Effector memory CD8-positive, alpha-beta T cell (primary cell): ENCODE results near the gene THTPA.
A peak's percentile ranks its signal among the peaks of the same experiment; 100 is the strongest.
"Not testable (repeated sequence)": the region's sequence is repeated elsewhere in the genome, so short reads cannot be mapped to it uniquely, and the experiment has no call there.

ENCODE experiments used
- ATAC-seq: fragments of 150-1000 bp; cut with Tn5 transposase; replicated peaks from 2 replicates; pipeline ENCODE4 v1.10.0; 2021; ENCODE audit warnings: mild to moderate bottlenecking, moderate library complexity
- DNase-seq, 3 experiments: peaks; one replicate each; pipeline ENCODE4 v3.0.0; 2021
- H3K27ac Mint-ChIP-seq, 2 donors: one replicate each; pipeline ENCODE4 v1.8.0; 2022; ENCODE audit warnings: mild to moderate bottlenecking in 2 of 2, mixed read lengths in 2 of 2, moderate library complexity in 2 of 2
- H3K27me3 Mint-ChIP-seq, 2 donors: one replicate each; pipeline ENCODE4 v1.8.0; 2022; ENCODE audit warnings: mixed read lengths in 2 of 2
- H3K36me3 Mint-ChIP-seq: one replicate; pipeline ENCODE4 v1.8.0; 2022; ENCODE audit warnings: mild to moderate bottlenecking, moderate library complexity, mixed read lengths; ENCODE audit not compliant: insufficient read depth
- H3K4me1 Mint-ChIP-seq, 2 donors: one replicate each; pipeline ENCODE4 v1.8.0; 2022; ENCODE audit warnings: low read depth in 2 of 2, mixed read lengths in 2 of 2
- H3K4me3 Mint-ChIP-seq, 2 donors: one replicate each; pipeline ENCODE4 v1.8.0; 2022; ENCODE audit warnings: mild to moderate bottlenecking in 2 of 2, mixed read lengths in 2 of 2, moderate library complexity in 2 of 2
- H3K9me3 Mint-ChIP-seq, 2 donors: one replicate each; pipeline ENCODE4 v1.8.0; 2022; ENCODE audit warnings: mixed read lengths in 2 of 2

Gene THTPA

DNA sequence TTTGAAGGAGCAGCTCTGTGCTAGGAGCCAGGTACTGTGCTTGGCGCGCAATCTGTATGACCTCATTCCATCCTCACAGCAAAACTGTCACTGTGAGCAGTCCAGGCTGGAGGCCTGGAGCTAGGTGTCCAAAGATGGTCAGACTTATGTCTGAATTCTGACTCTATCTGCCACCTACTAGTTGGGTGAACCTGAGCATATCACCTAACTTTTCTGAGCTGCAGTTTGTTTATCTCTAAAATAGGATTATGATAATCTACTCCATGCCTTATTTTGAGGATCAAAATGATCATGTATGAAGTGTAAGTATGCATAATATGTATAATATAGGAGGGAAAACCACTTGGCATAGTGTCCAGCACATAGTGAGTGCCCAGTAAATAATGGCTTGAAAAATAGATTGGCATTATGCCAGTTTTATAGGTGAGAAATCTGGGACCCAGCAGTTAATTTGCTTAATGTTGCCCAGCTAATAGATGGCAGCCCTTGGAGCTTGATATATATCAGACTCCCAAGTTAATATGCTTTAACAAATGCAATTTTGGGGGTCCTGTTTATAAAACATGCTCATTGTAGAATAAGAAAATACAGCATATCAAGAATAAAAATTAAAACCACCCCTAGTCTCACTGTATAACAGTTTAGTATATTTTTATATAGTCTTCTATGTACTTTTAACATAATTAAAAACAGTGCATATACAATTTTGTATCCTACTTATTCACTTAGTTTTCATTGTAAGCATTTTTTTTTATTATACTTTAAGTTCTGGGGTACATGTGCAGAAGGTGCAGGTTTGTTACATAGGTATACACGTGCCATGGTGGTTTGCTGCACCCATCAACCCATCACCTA lies 27.1 kb downstream of the THTPA start:
- Mint-ChIP-seq H3K27me3 (peaks cover 29 to 69% of the 10 kb centered on the region in 2 donors), H3K36me3 (no peaks in the 10 kb centered on the region), H3K4me1 (peaks cover 4 to 8% of the 10 kb centered on the region in 2 donors), H3K4me3 (no peak overlapping the region), H3K27ac (no peak overlapping the region), H3K9me3 (no peaks in the 10 kb centered on the region)
- ATAC-seq, result no peak
- no peak for DNase-seq

DNA sequence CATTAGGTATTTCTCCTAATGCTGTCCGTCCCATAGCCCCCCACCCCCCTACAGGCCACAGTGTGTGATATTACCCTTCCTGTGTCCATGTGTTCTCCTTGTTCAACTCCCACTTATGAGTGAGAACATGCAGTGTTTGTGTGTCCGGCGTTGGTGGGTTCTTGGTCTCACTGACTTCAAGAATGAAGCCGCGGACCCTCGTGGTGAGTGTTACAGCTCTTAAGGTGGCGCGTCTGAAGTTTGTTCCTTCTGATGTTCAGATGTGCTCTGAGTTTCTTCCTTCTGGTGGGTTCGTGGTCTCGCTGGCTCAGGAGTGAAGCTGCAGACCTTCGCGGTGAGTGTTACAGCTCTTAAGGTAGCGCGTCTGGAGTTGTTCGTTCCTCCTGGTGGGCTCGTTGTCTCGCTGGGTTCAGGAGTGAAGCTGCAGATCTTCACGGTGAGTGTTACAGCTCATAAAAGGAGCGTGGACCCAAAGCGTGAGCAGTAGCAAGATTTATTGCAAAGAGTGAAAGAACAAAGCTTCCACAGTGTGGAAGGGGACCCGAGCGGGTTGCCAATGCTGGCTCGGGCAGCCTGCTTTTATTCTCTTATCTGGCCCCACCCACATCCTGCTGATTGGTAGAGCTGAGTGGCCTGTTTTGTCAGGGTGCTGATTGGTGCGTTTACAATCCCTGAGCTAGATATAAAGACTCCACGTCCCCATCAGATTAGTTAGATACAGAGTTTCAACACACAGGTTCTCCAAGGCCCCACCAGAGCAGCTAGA lies 27.9 kb downstream of the THTPA start:
- H3K27ac Mint-ChIP-seq, H3K9me3 Mint-ChIP-seq: not testable (repeated sequence)
- H3K27me3 Mint-ChIP-seq, result peaks cover 28 to 68% of the 10 kb centered on the region in 2 donors

GRCh38 chr14:23584527-23585203 lies 28.6 kb downstream of the THTPA start:
- not testable (repeated sequence) for H3K27ac Mint-ChIP-seq, H3K36me3 Mint-ChIP-seq, H3K4me3 Mint-ChIP-seq, DNase-seq, ATAC-seq, H3K4me1 Mint-ChIP-seq, H3K9me3 Mint-ChIP-seq
- H3K27me3 Mint-ChIP-seq, result peaks cover 26 to 63% of the 10 kb centered on the region in 2 donors

More for the DNA sequence above, 27.9 kb downstream of the THTPA start:
- H3K4me3 Mint-ChIP-seq, DNase-seq, H3K36me3 Mint-ChIP-seq, ATAC-seq, H3K4me1 Mint-ChIP-seq: not testable (repeated sequence)

GRCh38 chr14:23588884-23589598 lies 33.0 kb downstream of the THTPA start:
- Mint-ChIP-seq H3K27ac (no peak overlapping the region), H3K27me3 (peaks cover 21 to 34% of the 10 kb centered on the region in 2 donors), H3K4me3 (no peak overlapping the region), H3K9me3 (no peaks in the 10 kb centered on the region), H3K36me3 (no peaks in the 10 kb centered on the region), H3K4me1 (peaks cover 0 to 2% of the 10 kb centered on the region in 2 donors)
- ATAC-seq (peak; percentile 99), DNase-seq (peak; percentile 72 to 80 (median 78))

DNA sequence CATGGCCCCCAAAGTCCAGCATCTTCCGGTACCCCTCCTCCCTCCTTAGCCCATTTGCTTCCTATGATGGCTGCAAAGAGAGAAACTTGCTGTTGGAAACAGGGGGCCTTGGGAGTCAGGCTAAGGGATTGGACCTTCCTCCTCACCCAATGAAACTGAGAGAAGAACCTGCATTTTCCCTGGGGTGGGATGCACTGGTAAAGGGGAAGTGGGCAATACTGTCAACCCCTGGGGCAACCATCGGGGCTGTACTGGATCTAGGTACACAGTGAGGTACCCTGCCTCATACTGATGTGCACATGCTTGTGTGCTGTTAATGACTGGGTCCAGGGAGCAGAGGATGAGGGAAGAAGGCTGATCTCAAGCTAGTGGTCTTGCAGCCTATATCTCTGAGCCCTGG lies 33.5 kb downstream of the THTPA start:
- no peaks in the 10 kb centered on the region for H3K9me3 Mint-ChIP-seq
- DNase-seq (no peak), ATAC-seq (no peak)
- H3K27ac Mint-ChIP-seq, result no peak overlapping the region
- H3K36me3 Mint-ChIP-seq, result no peaks in the 10 kb centered on the region
- peaks cover 0 to 2% of the 10 kb centered on the region in 2 donors for H3K4me1 Mint-ChIP-seq
- peaks cover 21 to 28% of the 10 kb centered on the region in 2 donors for H3K27me3 Mint-ChIP-seq
- no peak overlapping the region for H3K4me3 Mint-ChIP-seq

DNA sequence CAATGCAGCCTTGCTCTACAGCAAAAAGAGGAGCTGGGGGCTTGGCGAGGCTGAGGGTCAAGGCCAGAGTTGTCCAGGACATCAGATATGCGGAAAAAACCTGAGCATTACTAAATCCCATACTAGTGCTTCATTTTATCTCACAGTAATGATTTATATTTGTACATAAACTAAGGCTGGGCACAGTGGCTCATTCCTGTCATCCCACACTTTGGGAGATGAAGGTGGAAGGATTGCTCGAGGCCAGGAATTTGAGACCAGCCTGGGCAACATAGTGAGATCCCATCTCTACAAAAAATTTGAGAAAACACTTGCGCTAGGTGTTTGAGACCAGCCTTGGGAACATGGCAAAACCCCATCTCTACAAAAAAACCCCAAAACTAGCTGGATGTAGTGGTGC lies 34.1 kb downstream of the THTPA start:
- DNase-seq, result no peak
- Mint-ChIP-seq H3K36me3 (no peaks in the 10 kb centered on the region), H3K4me1 (peaks cover 0 to 2% of the 10 kb centered on the region in 2 donors), H3K4me3 (no peak overlapping the region), H3K27ac (no peak overlapping the region), H3K9me3 (no peaks in the 10 kb centered on the region), H3K27me3 (peaks cover 21 to 32% of the 10 kb centered on the region in 2 donors)
- ATAC-seq, result no peak

GRCh38 chr14:23594191-23594590 lies 38.1 kb downstream of the THTPA start:
- H3K9me3 Mint-ChIP-seq, ATAC-seq, DNase-seq, H3K27ac Mint-ChIP-seq, H3K4me3 Mint-ChIP-seq, H3K36me3 Mint-ChIP-seq, H3K4me1 Mint-ChIP-seq: not testable (repeated sequence)
- H3K27me3 Mint-ChIP-seq, result peaks cover 8 to 11% of the 10 kb centered on the region in 2 donors

DNA sequence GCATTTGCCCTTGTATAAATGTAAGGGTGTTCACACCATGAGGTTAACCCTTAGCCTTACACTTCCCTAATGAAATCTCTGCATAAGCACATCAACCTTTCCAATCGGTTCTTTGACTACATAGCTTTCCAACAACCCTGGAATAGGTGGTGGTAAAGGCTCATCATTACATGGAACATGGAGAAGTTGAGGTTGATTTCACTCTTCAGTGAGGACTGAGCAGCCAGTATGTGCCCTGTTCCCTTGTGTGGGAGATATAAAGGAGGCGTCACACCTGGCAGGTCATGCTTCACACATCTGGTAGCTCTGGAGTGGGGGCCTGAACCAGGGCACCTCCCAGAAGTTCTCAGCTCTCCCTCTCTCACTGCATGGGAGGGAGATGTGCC lies 44.2 kb downstream of the THTPA start:
- H3K4me1 Mint-ChIP-seq, result no peaks in the 10 kb centered on the region
- no peak overlapping the region for H3K4me3 Mint-ChIP-seq
- H3K27me3 Mint-ChIP-seq, result peaks cover 16 to 17% of the 10 kb centered on the region in 2 donors
- DNase-seq (no peak), ATAC-seq (no peak)
- H3K36me3 Mint-ChIP-seq, result peaks cover 5% of the 10 kb centered on the region
- H3K9me3 Mint-ChIP-seq, result no peaks in the 10 kb centered on the region
- no peak overlapping the region for H3K27ac Mint-ChIP-seq

DNA sequence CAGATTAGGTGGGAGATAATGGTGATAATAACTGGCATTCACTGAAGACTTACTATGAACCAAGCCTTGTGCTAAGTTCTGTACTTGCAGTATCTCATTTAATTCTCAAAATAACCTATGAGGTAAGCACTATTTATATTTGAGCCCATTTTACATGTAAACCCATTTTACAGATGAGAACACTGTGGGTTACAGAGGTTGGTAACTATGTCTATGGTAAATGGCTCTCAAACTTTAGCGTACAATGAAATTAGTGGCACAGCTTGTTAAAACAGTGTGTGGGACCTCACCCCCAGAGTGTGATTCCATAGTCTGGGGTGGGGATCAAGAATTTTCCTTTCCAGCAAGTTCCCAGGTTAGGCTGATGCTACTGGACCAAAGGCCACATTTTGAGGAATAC lies 44.7 kb downstream of the THTPA start:
- Mint-ChIP-seq H3K36me3 (peaks cover 5% of the 10 kb centered on the region), H3K27me3 (peaks cover 16 to 17% of the 10 kb centered on the region in 2 donors), H3K4me3 (no peak overlapping the region), H3K27ac (no peak overlapping the region), H3K4me1 (no peaks in the 10 kb centered on the region), H3K9me3 (no peaks in the 10 kb centered on the region)
- DNase-seq, result no peak
- no peak for ATAC-seq

- Mint-ChIP-seq H3K4me3 (no peak overlapping the region), H3K27me3 (peaks cover 16 to 17% of the 10 kb centered on the region in 2 donors), H3K27ac (no peak overlapping the region), H3K9me3 (no peaks in the 10 kb centered on the region), H3K36me3 (peaks cover 5% of the 10 kb centered on the region), H3K4me1 (no peaks in the 10 kb centered on the region)
- no peak for DNase-seq
- ATAC-seq, result no peak
These were observed 45.4 kb downstream of the THTPA start for GRCh38 chr14:23601424-23601823.

DNA sequence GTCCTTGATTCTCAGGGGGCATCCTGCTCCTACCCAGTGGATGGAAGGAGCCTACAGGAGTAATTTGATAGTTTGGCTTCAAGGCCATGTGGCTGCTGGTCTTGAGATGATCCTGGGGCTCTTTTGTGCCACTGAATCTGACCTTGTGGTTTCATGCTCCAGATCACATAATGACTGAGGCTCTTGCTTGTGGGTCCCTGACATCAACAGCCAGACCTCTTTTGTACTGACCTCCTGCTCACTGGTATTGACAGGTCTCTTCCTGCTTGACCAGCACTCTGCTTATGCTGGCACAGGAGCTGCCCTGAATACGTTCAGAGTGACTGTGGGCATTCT lies 45.7 kb downstream of the THTPA start:
- ATAC-seq (no peak), DNase-seq (no peak)
- H3K36me3 Mint-ChIP-seq, result peaks cover 5% of the 10 kb centered on the region
- peaks cover 13 to 17% of the 10 kb centered on the region in 2 donors for H3K27me3 Mint-ChIP-seq
- H3K4me1 Mint-ChIP-seq, result peaks cover 0 to 2% of the 10 kb centered on the region in 2 donors
- no peak overlapping the region for H3K27ac Mint-ChIP-seq
- H3K4me3 Mint-ChIP-seq, result no peak overlapping the region
- H3K9me3 Mint-ChIP-seq, result no peaks in the 10 kb centered on the region

DNA sequence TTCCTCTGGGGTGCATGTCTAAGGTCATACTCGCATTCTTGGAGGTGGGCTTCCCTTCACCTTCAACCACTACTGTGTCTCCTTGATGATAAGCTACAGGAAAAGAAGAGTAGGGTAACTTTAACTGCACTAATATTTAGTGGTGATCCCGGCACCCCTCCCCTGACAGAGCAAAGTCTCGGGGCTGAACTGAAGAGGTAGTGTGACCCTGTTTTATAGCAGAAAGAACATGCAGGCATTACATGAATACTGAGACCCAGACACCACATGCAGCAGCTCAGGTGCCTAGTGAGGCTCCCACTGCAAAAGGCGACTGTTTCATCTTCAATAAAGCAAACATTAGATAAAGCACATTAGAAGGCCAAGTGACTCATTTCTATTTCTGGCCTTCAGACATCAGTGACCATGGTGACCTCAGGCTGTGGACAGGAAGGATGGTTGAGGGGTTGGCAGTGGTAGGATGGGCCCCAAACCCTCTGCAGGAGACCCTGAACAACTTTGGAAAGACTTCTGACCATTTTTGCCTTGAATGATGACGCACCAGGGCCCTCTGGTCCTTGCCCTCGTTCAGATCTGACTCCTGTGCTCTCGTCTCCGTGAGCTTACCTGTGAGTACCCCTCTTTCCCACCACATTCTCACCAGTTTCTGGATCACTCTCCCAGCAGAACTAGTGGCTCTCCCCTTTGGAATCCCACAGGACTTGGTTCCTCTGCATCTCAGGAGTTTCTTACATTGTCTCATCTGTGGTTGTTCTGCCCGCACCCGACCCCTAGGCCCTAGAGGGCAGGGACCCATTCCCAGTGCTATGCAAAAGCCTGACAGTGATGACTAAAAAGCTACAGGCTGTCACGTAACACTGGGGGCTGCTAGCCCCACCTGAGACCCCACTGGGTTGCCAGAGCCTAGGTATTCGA lies 46.4 kb downstream of the THTPA start:
- ATAC-seq, result no peak
- peaks cover 5% of the 10 kb centered on the region for H3K36me3 Mint-ChIP-seq

More for the DNA sequence above, 46.4 kb downstream of the THTPA start:
- Mint-ChIP-seq H3K4me3 (no peak overlapping the region), H3K27me3 (peaks cover 7 to 17% of the 10 kb centered on the region in 2 donors), H3K4me1 (peaks cover 0 to 2% of the 10 kb centered on the region in 2 donors), H3K9me3 (no peaks in the 10 kb centered on the region), H3K27ac (peak overlapping the region in 1 of 2 donors; percentile 29)
- DNase-seq, result no peak
